CD14-positive monocyte (primary cell): ENCODE results near the gene PRKAR1A. TPM values are rescaled to one million over a fixed set of nuclear protein-coding genes. Genes with fewer than 3 reads are reported as not detected.

Source experiments
- DNase-seq, 3 donors: peaks; one replicate each; pipeline ENCODE4 v3.0.0-alpha.2; 2011 to 2022
- H2AFZ ChIP-seq: 2 replicates; pipeline ENCODE4 v1.6.0; 2012; ENCODE audit warnings: mild to moderate bottlenecking, low read depth, low read length, inconsistent platforms; ENCODE audit not compliant: insufficient read depth, poor library complexity, severe bottlenecking
- H3K27ac ChIP-seq, 2 donors: 1 replicate in 1 of 2; 2 replicates in 1 of 2; pipeline ENCODE4 v1.5.1; 2012 to 2013; ENCODE audit warnings: low read length in 2 of 2, control low read depth in 1 of 2, inconsistent platforms in 1 of 2, low read depth in 1 of 2, mild to moderate bottlenecking in 1 of 2
- H3K27me3 ChIP-seq, 2 donors: one replicate each; pipeline versions ENCODE4 v1.6.0 to v1.6.1; 2011 to 2013; ENCODE audit warnings: low read length in 2 of 2; ENCODE audit not compliant: control insufficient read depth in 2 of 2, insufficient read depth in 2 of 2
- H3K36me3 ChIP-seq, 2 donors: replicated peaks in 1 of 2; 1 replicate in 1 of 2; 2 replicates in 1 of 2; pipeline versions ENCODE4 v1.5.1 to v1.6.1; 2012 to 2013; ENCODE audit warnings: low read length in 2 of 2, control low read depth in 1 of 2, inconsistent platforms in 1 of 2, mild to moderate bottlenecking in 1 of 2; ENCODE audit not compliant: insufficient read depth in 2 of 2, control insufficient read depth in 1 of 2
- H3K4me1 ChIP-seq, 2 donors: 1 replicate in 1 of 2; 2 replicates in 1 of 2; pipeline versions ENCODE4 v1.5.1 to v1.6.1; 2012 to 2013; ENCODE audit warnings: low read length in 2 of 2, control low read depth in 1 of 2, inconsistent platforms in 1 of 2, mild to moderate bottlenecking in 1 of 2, moderate library complexity in 1 of 2; ENCODE audit not compliant: insufficient read depth in 2 of 2, control insufficient read depth in 1 of 2
- H3K4me2 ChIP-seq: replicated peaks from 2 replicates; pipeline ENCODE3; 2012; ENCODE audit warnings: low read length, moderate library complexity, mild to moderate bottlenecking; ENCODE audit not compliant: poor library complexity, severe bottlenecking; ENCODE audit errors: extremely low read depth
- H3K4me3 ChIP-seq, 3 experiments: fragments of 200-600 bp in 1 of 3; sonication (generic) in 1 of 3; replicated peaks in 1 of 3; 1 replicate in 2 of 3; 2 replicates in 1 of 3; pipeline ENCODE4 v1.5.1; 2011 to 2013; ENCODE audit warnings: low read length in 3 of 3, mild to moderate bottlenecking in 3 of 3, control low read depth in 2 of 3, low read depth in 2 of 3, inconsistent platforms in 1 of 3, moderate library complexity in 1 of 3
- H3K79me2 ChIP-seq: 2 replicates; pipeline ENCODE4 v1.6.0; 2012; ENCODE audit warnings: mild to moderate bottlenecking, control low read depth, inconsistent platforms, low read length, moderate library complexity; ENCODE audit not compliant: insufficient read depth
- H3K9ac ChIP-seq: 2 replicates; pipeline ENCODE4 v1.6.0; 2017; ENCODE audit warnings: low read length, mild to moderate bottlenecking; ENCODE audit not compliant: insufficient read depth, poor library complexity, severe bottlenecking
- H3K9me3 ChIP-seq, 2 donors: replicated peaks in 1 of 2; 1 replicate in 1 of 2; 2 replicates in 1 of 2; pipeline versions ENCODE4 v1.5.1 to v1.6.1; 2012 to 2013; ENCODE audit warnings: low read length in 2 of 2, control low read depth in 1 of 2; ENCODE audit not compliant: control insufficient read depth in 1 of 2, insufficient read depth in 1 of 2
- H4K20me1 ChIP-seq: 2 replicates; pipeline ENCODE4 v1.6.0; 2012; ENCODE audit warnings: mild to moderate bottlenecking, low read length, control low read depth, moderate library complexity; ENCODE audit not compliant: insufficient read depth
- H3K27ac Mint-ChIP-seq, 7 donors: one replicate each; pipeline ENCODE4 v1.8.0; 2020; ENCODE audit warnings: mild to moderate bottlenecking in 7 of 7, mixed read lengths in 7 of 7, moderate library complexity in 6 of 7, inconsistent platforms in 2 of 7
- H3K27me3 Mint-ChIP-seq, 3 donors: one replicate each; pipeline ENCODE4 v1.8.0; 2021 to 2022; ENCODE audit warnings: low read depth in 3 of 3, mild to moderate bottlenecking in 3 of 3, mixed read lengths in 3 of 3, moderate library complexity in 3 of 3, inconsistent platforms in 1 of 3
- H3K36me3 Mint-ChIP-seq, 2 donors: one replicate each; pipeline ENCODE4 v1.8.0; 2020; ENCODE audit warnings: mixed read lengths in 2 of 2, inconsistent platforms in 1 of 2, mild to moderate bottlenecking in 1 of 2
- H3K4me1 Mint-ChIP-seq: one replicate; pipeline ENCODE4 v1.8.0; 2020; ENCODE audit warnings: mild to moderate bottlenecking, mixed read lengths
- H3K4me3 Mint-ChIP-seq, 2 donors: one replicate each; pipeline ENCODE4 v1.8.0; 2020; ENCODE audit warnings: mild to moderate bottlenecking in 2 of 2, mixed read lengths in 2 of 2, moderate library complexity in 1 of 2
- H3K9me3 Mint-ChIP-seq, 7 donors: one replicate each; pipeline ENCODE4 v1.8.0; 2020 to 2022; ENCODE audit warnings: mixed read lengths in 7 of 7, mild to moderate bottlenecking in 6 of 7, moderate library complexity in 6 of 7, inconsistent platforms in 2 of 7
- CTCF ChIP-seq: fragments of 200-600 bp; IDR thresholded peaks from one replicate; pipeline ENCODE4 v1.8.0; 2022; ENCODE audit warnings: antibody characterized with exemption, mild to moderate bottlenecking
- WGBS: methylation state at CpG from one replicate; pipeline ENCODE4 v1.1.5; 2013; ENCODE audit warnings: missing lambda C conversion rate; ENCODE audit not compliant: insufficient coverage; 5-methylcytosine and 5-hydroxymethylcytosine counted together
- intact Hi-C, 2 donors: fragments of 100-400 bp; cut with micrococcal nuclease; formaldehyde crosslinking; loops; one replicate each; pipeline versions ENCODE4 v1.15.0 to v1.15.1; 2023
- polyA plus RNA-seq, 3 donors: library from polyadenylated mRNA; depleted of rRNA in 1 of 3; unstranded in 2 of 3; stranded (reverse) in 1 of 3; fragments of 300-500 nt in 2 of 3; fragments of >200 nt in 1 of 3; fragmentation: Illumina TruSeq in 2 of 3; gene quantifications; 1 replicate in 2 of 3; 2 replicates in 1 of 3; pipeline ENCODE4 v1.2.3, GENCODE V29; 2012 to 2021

Gene PRKAR1A
- polyA plus RNA-seq, 3 donors: 91.9 to 436 (median 300) TPM

- no peaks in the 10 kb centered on the region for H3K79me2 ChIP-seq
- intact Hi-C loops: no loop called here
- H4K20me1 ChIP-seq: no peaks in the 10 kb centered on the region
- TF ChIP-seq CTCF: no peak
- peak overlapping the region; percentile 33 for H2AFZ ChIP-seq
- H3K4me1 ChIP-seq: peaks cover 56 to 61% of the 10 kb centered on the region in 2 donors
- H3K27me3 Mint-ChIP-seq: peaks cover 0 to 2% (median 0%) of the 10 kb centered on the region in 3 donors
- H3K27ac ChIP-seq: peak overlapping the region; percentile 85 to 92
- peak overlapping the region; percentile 32 for H3K9ac ChIP-seq
- no peaks in the 10 kb centered on the region for H3K36me3 Mint-ChIP-seq
- H3K4me2 ChIP-seq: peak overlapping the region; percentile 67
- peak overlapping the region; percentile 22 to 69 (median 25) for H3K4me3 ChIP-seq
- H3K9me3 ChIP-seq: no peaks in the 10 kb centered on the region
- no peaks in the 10 kb centered on the region for H3K36me3 ChIP-seq
- no peaks in the 10 kb centered on the region for H3K27me3 ChIP-seq
- WGBS: 13% methylated on average over 3 of the region's 7 CpGs
- peaks cover 0 to 3% (median 0%) of the 10 kb centered on the region in 7 donors for H3K9me3 Mint-ChIP-seq
- peak overlapping the region; percentile 58 to 78 for H3K4me3 Mint-ChIP-seq
- peaks cover 57% of the 10 kb centered on the region for H3K4me1 Mint-ChIP-seq
- DNase-seq: peak in 2 of 3 donors; percentile 70 to 78
- peak overlapping the region; percentile 93 to 98 (median 95) for H3K27ac Mint-ChIP-seq
These were observed 13.5 kb upstream of the PRKAR1A start for GRCh38 chr17:68498479-68499326.

- peak overlapping the region; percentile 85 to 92 for H3K27ac ChIP-seq
- H3K27me3 ChIP-seq: no peaks in the 10 kb centered on the region
- intact Hi-C loops: no loop called here
- no peak for DNase-seq
- Mint-ChIP-seq H3K27ac (peak overlapping the region in 3 of 7 donors; percentile 95 to 98 (median 96)), H3K36me3 (no peaks in the 10 kb centered on the region), H3K4me3 (no peak overlapping the region), H3K4me1 (peaks cover 54% of the 10 kb centered on the region), H3K27me3 (peaks cover 0 to 2% (median 0%) of the 10 kb centered on the region in 3 donors), H3K9me3 (peaks cover 0 to 3% (median 0%) of the 10 kb centered on the region in 7 donors)
- no peaks in the 10 kb centered on the region for H3K36me3 ChIP-seq
- no peaks in the 10 kb centered on the region for H3K79me2 ChIP-seq
- 100% methylated on average over 4 of the region's 5 CpGs for WGBS
- no peak overlapping the region for H3K9ac ChIP-seq
- H2AFZ ChIP-seq: no peak overlapping the region
- H3K9me3 ChIP-seq: no peaks in the 10 kb centered on the region
- H3K4me2 ChIP-seq: peak overlapping the region; percentile 67
- no peak for TF ChIP-seq CTCF
- H3K4me1 ChIP-seq: peaks cover 50 to 56% of the 10 kb centered on the region in 2 donors
- peak overlapping the region in 1 of 3 experiments; percentile 69 for H3K4me3 ChIP-seq
- H4K20me1 ChIP-seq: no peaks in the 10 kb centered on the region
These were observed 12.6 kb upstream of the PRKAR1A start for GRCh38 chr17:68499587-68499986.
